Measurements from ENCODE around the gene DLG5.

Gene DLG5

GRCh38 chr10:77898323-77899079 lies 28.1 kb downstream of the DLG5 start:
- H3K27ac ChIP-seq = peak overlapping the region; percentile 21
- TF ChIP-seq ZFX (IDR thresholded peaks at IDR 0.05) = no peak
- TF ChIP-seq, protein P1, sequence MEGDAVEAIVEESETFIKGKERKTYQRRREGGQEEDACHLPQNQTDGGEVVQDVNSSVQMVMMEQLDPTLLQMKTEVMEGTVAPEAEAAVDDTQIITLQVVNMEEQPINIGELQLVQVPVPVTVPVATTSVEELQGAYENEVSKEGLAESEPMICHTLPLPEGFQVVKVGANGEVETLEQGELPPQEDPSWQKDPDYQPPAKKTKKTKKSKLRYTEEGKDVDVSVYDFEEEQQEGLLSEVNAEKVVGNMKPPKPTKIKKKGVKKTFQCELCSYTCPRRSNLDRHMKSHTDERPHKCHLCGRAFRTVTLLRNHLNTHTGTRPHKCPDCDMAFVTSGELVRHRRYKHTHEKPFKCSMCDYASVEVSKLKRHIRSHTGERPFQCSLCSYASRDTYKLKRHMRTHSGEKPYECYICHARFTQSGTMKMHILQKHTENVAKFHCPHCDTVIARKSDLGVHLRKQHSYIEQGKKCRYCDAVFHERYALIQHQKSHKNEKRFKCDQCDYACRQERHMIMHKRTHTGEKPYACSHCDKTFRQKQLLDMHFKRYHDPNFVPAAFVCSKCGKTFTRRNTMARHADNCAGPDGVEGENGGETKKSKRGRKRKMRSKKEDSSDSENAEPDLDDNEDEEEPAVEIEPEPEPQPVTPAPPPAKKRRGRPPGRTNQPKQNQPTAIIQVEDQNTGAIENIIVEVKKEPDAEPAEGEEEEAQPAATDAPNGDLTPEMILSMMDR (conservative IDR thresholded peaks at IDR 0.05) = no peak

DNA sequence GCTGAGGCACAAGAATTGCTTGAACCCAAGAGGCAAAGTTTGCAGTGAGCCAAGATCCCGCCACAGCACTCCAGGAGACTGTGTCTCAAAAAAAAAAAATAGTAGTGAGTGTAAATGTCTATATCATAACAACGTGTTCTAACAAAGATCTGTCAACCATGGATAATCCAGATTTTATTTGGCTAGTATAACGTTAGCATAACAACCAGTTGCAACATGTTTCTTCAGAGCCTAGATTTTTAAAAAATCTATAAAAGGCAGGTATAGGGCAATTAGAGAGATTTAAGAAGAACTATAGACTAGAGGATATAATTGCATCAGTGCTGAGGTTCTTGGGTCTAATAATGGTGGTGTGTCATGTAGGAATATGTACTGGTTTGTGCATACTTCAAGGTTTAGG lies 30.5 kb downstream of the DLG5 start:
- TF ChIP-seq, protein P1 (conservative IDR thresholded peaks at IDR 0.05) = no peak
- no peak for TF ChIP-seq ZFX (IDR thresholded peaks at IDR 0.05)

DNA sequence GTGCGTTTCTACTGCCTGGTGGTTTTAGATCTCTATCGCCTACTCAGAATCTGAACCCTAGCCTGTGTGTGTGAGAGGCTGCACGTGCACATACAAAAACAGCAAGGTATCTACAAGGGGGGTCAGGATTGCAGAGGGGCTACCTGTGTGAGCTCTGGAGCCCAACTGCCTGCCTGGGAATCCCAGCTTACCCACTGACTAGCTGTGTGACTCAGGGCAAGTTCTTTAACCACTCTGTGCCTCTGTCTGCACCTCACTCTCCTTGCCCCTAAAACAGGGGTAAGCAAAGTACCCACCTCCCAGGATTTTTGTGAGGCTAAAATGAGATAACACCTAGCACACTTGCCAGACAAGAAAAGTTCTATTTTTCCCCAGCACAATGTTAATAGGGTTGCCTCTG lies 32.5 kb downstream of the DLG5 start:
- H3K27ac ChIP-seq = no peak overlapping the region
- TF ChIP-seq, protein P1 (conservative IDR thresholded peaks at IDR 0.05) = no peak
- TF ChIP-seq ZFX (IDR thresholded peaks at IDR 0.05) = no peak

More for the DNA sequence above, 30.5 kb downstream of the DLG5 start:
- no peak overlapping the region for H3K27ac ChIP-seq

DNA sequence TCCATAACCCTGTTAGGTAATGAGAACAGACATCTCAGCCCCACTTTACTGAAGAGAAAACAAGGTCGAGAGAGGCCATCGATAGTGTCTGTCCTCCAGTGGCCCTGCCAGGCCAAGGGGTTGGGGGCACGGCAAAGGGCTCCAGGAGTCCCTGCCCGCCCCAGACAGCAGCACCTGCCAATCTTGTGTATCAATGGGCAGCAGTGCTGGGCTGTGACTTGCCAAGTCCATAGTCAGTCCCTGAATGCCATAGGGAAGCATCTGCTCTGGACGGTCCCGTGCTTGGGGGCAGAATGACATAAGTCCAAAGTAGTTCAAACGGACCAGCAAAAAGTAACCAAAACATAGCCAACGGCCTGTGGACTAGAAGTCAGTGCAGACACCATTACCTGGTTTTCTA lies 33.2 kb downstream of the DLG5 start:
- no peak overlapping the region for H3K27ac ChIP-seq
- no peak for TF ChIP-seq ZFX (IDR thresholded peaks at IDR 0.05)
- TF ChIP-seq, protein P1 (conservative IDR thresholded peaks at IDR 0.05) = no peak

- TF ChIP-seq, protein P1 (conservative IDR thresholded peaks at IDR 0.05) = no peak
- TF ChIP-seq ZFX (IDR thresholded peaks at IDR 0.05) = no peak
- H3K27ac ChIP-seq = no peak overlapping the region
These were observed 33.8 kb downstream of the DLG5 start for GRCh38 chr10:77892761-77893160.

- TF ChIP-seq, protein P1 (conservative IDR thresholded peaks at IDR 0.05) = no peak
- no peak for TF ChIP-seq ZFX (IDR thresholded peaks at IDR 0.05)
- H3K27ac ChIP-seq = peak overlapping the region; percentile 1; the same call in 1 of the 2 replicates
These were observed 34.4 kb downstream of the DLG5 start for GRCh38 chr10:77892021-77892739.

DNA sequence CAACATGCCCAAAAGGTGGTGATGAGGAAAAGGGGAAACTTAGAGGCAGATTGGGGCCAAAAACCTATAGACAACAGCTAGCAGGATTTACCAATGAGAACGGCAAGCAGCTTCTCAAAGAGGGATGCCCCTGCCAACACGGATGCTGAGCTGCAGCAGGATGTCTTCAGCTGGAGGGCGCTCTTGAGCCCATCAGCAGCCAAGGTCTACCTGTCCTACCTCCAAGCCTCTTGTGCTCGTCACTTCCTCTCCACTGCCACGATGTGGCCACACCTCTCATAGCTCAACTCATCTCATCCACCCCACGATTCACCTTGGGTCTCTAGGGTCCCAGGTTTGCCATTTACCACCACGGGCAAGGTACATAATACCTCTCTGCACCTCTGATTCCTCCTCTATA lies 36.5 kb downstream of the DLG5 start:
- no peak for TF ChIP-seq ZFX (IDR thresholded peaks at IDR 0.05)
- TF ChIP-seq, protein P1 (conservative IDR thresholded peaks at IDR 0.05) = no peak
- peak overlapping the region; percentile 98 for H3K27ac ChIP-seq
